Gastroesophageal sphincter (tissue), 3 donors: Measurements from ENCODE around the gene RAB3C.
A peak's percentile ranks its signal among the peaks of the same experiment; 100 is the strongest.

Source experiments
- CTCF ChIP-seq, 4 experiments: fragments of 200-600 bp in 2 of 4; fragments of 450-650 bp in 2 of 4; sonication (generic) in 1 of 4; IDR thresholded peaks; one replicate each; pipeline ENCODE4 v1.5.1; 2017 to 2019; ENCODE audit warnings: antibody characterized with exemption in 4 of 4, mild to moderate bottlenecking in 2 of 4, moderate library complexity in 2 of 4
- EP300 ChIP-seq: sonication (generic); formaldehyde crosslinking; IDR thresholded peaks from one replicate; pipeline ENCODE4 v1.6.1; 2017; ENCODE audit warnings: antibody characterized with exemption, mild to moderate bottlenecking
- POLR2A ChIP-seq, 2 donors: fragments of 450-650 bp; IDR thresholded peaks; one replicate each; pipeline ENCODE4 v1.6.1; 2017; ENCODE audit warnings: antibody characterized with exemption in 2 of 2, mild to moderate bottlenecking in 2 of 2, moderate library complexity in 1 of 2

- TF ChIP-seq POLR2A (IDR thresholded peaks at IDR 0.05), result no peak
- peak; percentile 42 to 50 (median 46) for TF ChIP-seq CTCF (IDR thresholded peaks at IDR 0.05)
- no peak for TF ChIP-seq EP300
These were observed 288.9 kb downstream of the RAB3C start for GRCh38 chr5:58871648-58872242.
